Mesenchymal stem cell (in vitro differentiated cells and primary cell): ENCODE results near the gene SLC12A2.

Experiments
- DNase-seq: peaks from one replicate; pipeline ENCODE4 v3.0.0-alpha.2; 2013
- H2AFZ ChIP-seq: one replicate; pipeline ENCODE4 v1.6.1; 2013; ENCODE audit warnings: low read depth, mild to moderate bottlenecking, control low read depth, inconsistent platforms, low read length, moderate library complexity
- H2AK5ac ChIP-seq: 2 replicates; pipeline ENCODE4 v1.6.1; 2013; ENCODE audit warnings: low read length, moderate library complexity, mild to moderate bottlenecking, inconsistent platforms; ENCODE audit not compliant: severe bottlenecking
- H2BK120ac ChIP-seq: one replicate; pipeline ENCODE4 v1.6.1; 2013; ENCODE audit warnings: low read depth, mild to moderate bottlenecking, inconsistent platforms, low read length, moderate library complexity
- H2BK12ac ChIP-seq, 2 experiments: one replicate each; pipeline ENCODE4 v1.6.1; 2013; ENCODE audit warnings: inconsistent platforms in 2 of 2, low read length in 2 of 2, mild to moderate bottlenecking in 2 of 2, moderate library complexity in 2 of 2, control low read depth in 1 of 2
- H2BK15ac ChIP-seq: one replicate; pipeline ENCODE4 v1.6.1; 2013; ENCODE audit warnings: mild to moderate bottlenecking, low read depth, inconsistent platforms; ENCODE audit not compliant: poor library complexity, severe bottlenecking
- H2BK5ac ChIP-seq: 2 replicates; pipeline ENCODE4 v1.6.1; 2013; ENCODE audit warnings: low read depth, mild to moderate bottlenecking, low read length, control low read depth, inconsistent platforms; ENCODE audit not compliant: poor library complexity, severe bottlenecking
- H3K14ac ChIP-seq, 2 experiments: one replicate each; pipeline ENCODE4 v1.6.1; 2013; ENCODE audit warnings: inconsistent platforms in 2 of 2, low read length in 2 of 2, control low read depth in 1 of 2, mild to moderate bottlenecking in 1 of 2, moderate library complexity in 1 of 2
- H3K18ac ChIP-seq, 2 experiments: one replicate each; pipeline ENCODE4 v1.6.1; 2013; ENCODE audit warnings: inconsistent platforms in 2 of 2, low read length in 2 of 2, control low read depth in 1 of 2, low read depth in 1 of 2, mild to moderate bottlenecking in 1 of 2
- H3K23ac ChIP-seq, 2 experiments: one replicate each; pipeline ENCODE4 v1.6.1; 2013; ENCODE audit warnings: inconsistent platforms in 2 of 2, low read length in 2 of 2, mild to moderate bottlenecking in 2 of 2, moderate library complexity in 2 of 2, control low read depth in 1 of 2
- H3K27ac ChIP-seq: 2 replicates; pipeline ENCODE4 v1.5.1; 2013; ENCODE audit warnings: mild to moderate bottlenecking, moderate library complexity, low read length, control low read depth, inconsistent platforms; ENCODE audit not compliant: poor library complexity, severe bottlenecking
- H3K27me3 ChIP-seq, 2 experiments: 2 replicates each; pipeline versions ENCODE4 v1.6.1 to v1.7.0; 2013; ENCODE audit warnings: low read length in 2 of 2, mild to moderate bottlenecking in 2 of 2, moderate library complexity in 2 of 2, control low read depth in 1 of 2, inconsistent platforms in 1 of 2; ENCODE audit not compliant: control insufficient read depth in 1 of 2, insufficient read depth in 1 of 2
- H3K36me3 ChIP-seq, 2 experiments: 2 replicates each; pipeline versions ENCODE4 v1.6.1 to v1.7.0; 2013; ENCODE audit warnings: low read length in 2 of 2, control low read depth in 1 of 2, inconsistent platforms in 1 of 2, low read depth in 1 of 2, mild to moderate bottlenecking in 1 of 2; ENCODE audit not compliant: insufficient read depth in 2 of 2, control insufficient read depth in 1 of 2
- H3K4ac ChIP-seq, 2 experiments: one replicate each; pipeline ENCODE4 v1.6.1; 2013; ENCODE audit warnings: inconsistent platforms in 2 of 2, low read length in 2 of 2, mild to moderate bottlenecking in 2 of 2, moderate library complexity in 2 of 2, control low read depth in 1 of 2, low read depth in 1 of 2
- H3K4me1 ChIP-seq: 2 replicates; pipeline ENCODE4 v1.6.1; 2013; ENCODE audit warnings: low read depth, low read length, control low read depth; ENCODE audit not compliant: control insufficient read depth, insufficient read depth
- H3K4me2 ChIP-seq: 2 replicates; pipeline ENCODE4 v1.6.1; 2013; ENCODE audit warnings: low read length, mild to moderate bottlenecking, inconsistent platforms; ENCODE audit not compliant: poor library complexity, severe bottlenecking
- H3K4me3 ChIP-seq, 2 experiments: 2 replicates each; pipeline versions ENCODE4 v1.5.1 to v1.7.0; 2013; ENCODE audit warnings: low read length in 2 of 2, mild to moderate bottlenecking in 2 of 2, control low read depth in 1 of 2, low read depth in 1 of 2; ENCODE audit not compliant: insufficient read depth in 1 of 2
- H3K79me1 ChIP-seq: replicated peaks from 2 replicates; pipeline ENCODE4 v1.6.1; 2013; ENCODE audit warnings: mild to moderate bottlenecking, control low read depth, low read length, inconsistent platforms; ENCODE audit not compliant: poor library complexity, severe bottlenecking
- H3K9ac ChIP-seq: 2 replicates; pipeline ENCODE4 v1.7.0; 2013; ENCODE audit warnings: mild to moderate bottlenecking, low read length, moderate library complexity
- H3K9me3 ChIP-seq: 2 replicates; pipeline ENCODE4 v1.7.0; 2013; ENCODE audit warnings: mild to moderate bottlenecking, low read length; ENCODE audit not compliant: control insufficient read depth
- H4K8ac ChIP-seq: one replicate; pipeline ENCODE4 v1.6.1; 2013; ENCODE audit warnings: inconsistent platforms, mild to moderate bottlenecking, low read length, moderate library complexity
- H4K91ac ChIP-seq: one replicate; pipeline ENCODE4 v1.6.1; 2013; ENCODE audit warnings: mild to moderate bottlenecking, low read length, inconsistent platforms
- WGBS: methylation state at CpG from one replicate; pipeline ENCODE4 v1.1.7; 2013; ENCODE audit warnings: mixed read lengths; 5-methylcytosine and 5-hydroxymethylcytosine counted together

Gene SLC12A2

DNA sequence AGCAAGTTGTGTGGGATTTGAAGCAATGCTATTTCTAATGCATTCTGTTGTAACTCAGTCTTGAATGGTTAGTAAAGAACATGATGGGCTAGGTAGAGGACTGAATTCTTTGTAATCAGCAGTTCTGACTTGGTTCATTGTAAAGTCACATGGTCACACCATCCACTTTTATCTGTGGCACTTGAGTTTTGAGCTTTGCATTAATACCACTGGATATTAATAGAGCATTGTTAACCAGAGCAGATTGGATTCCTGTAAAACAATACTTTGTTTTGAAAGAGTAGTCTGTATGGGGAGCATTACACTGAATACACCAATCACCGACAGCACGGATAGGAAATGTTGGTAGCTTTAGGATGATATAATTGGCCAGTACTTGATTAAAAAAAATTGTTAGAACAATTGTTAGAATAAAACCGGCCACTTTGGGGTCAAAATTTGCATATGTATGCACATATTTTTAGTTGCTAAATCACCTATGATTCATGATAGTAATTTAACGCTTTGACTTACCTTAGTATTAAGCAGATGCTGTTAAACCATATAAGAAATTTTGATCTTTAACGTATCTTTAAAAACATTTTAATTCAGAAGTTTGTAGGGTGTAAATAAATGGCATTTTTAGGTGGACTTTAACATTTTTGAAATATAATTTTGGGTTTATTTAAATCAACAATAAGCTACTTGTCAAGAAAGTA is 17.4 kb downstream of the SLC12A2 start:
- H3K36me3 ChIP-seq: no peaks in the 10 kb centered on the region
- H2BK12ac ChIP-seq: no peak overlapping the region
- H4K8ac ChIP-seq: no peak overlapping the region
- H3K4me1 ChIP-seq: no peaks in the 10 kb centered on the region
- no peak overlapping the region for H3K14ac ChIP-seq
- H3K18ac ChIP-seq: no peak overlapping the region
- H2AFZ ChIP-seq: no peak overlapping the region
- no peak overlapping the region for H2BK120ac ChIP-seq
- DNase-seq: no peak
- peaks cover 18% of the 10 kb centered on the region for H3K79me1 ChIP-seq
- no peak overlapping the region for H3K4me2 ChIP-seq
- no peak overlapping the region for H2BK5ac ChIP-seq
- H3K9ac ChIP-seq: no peak overlapping the region
- peaks cover 28% of the 10 kb centered on the region for H3K9me3 ChIP-seq
- H4K91ac ChIP-seq: no peak overlapping the region
- H2BK15ac ChIP-seq: no peak overlapping the region
- no peak overlapping the region for H3K4ac ChIP-seq
- no peak overlapping the region for H2AK5ac ChIP-seq
- no peak overlapping the region for H3K4me3 ChIP-seq
- WGBS: 100% methylated on average over 2 of the region's 5 CpGs
- no peaks in the 10 kb centered on the region for H3K27me3 ChIP-seq
- H3K27ac ChIP-seq: no peak overlapping the region
- no peak overlapping the region for H3K23ac ChIP-seq

DNA sequence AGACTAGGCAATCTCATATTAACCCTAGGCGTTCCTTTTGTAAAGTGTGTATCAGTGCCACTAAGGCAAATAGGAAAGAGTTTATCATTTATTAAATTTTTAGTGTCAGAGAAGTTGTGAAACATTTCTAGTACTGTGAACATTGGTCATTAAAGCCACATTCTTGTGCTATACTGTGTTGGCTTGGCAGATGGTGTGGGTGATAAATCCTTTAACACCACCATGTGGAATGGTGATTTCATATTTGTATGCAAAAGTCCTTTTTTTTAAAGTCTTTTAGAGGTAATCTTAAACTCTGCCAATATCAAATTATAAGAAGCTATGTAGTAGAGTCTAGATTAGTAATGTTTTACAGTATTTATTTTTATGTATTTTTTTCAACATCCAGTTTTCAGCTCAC is 18.1 kb downstream of the SLC12A2 start:
- H3K4me1 ChIP-seq: no peaks in the 10 kb centered on the region
- H3K4ac ChIP-seq: no peak overlapping the region
- no peak overlapping the region for H2BK15ac ChIP-seq
- H3K23ac ChIP-seq: no peak overlapping the region
- no peak overlapping the region for H2BK5ac ChIP-seq
- no peak overlapping the region for H3K9ac ChIP-seq
- DNase-seq: no peak
- H3K18ac ChIP-seq: no peak overlapping the region
- H3K9me3 ChIP-seq: peaks cover 22% of the 10 kb centered on the region
- no peak overlapping the region for H2AFZ ChIP-seq
- H3K36me3 ChIP-seq: no peaks in the 10 kb centered on the region
- H3K27me3 ChIP-seq: no peaks in the 10 kb centered on the region
- no peak overlapping the region for H3K4me3 ChIP-seq
- no peak overlapping the region for H2BK12ac ChIP-seq
- no peak overlapping the region for H2AK5ac ChIP-seq
- WGBS: 100% methylated on average over 1 of the region's 1 CpG
- H4K8ac ChIP-seq: no peak overlapping the region
- peaks cover 17% of the 10 kb centered on the region for H3K79me1 ChIP-seq
- H4K91ac ChIP-seq: no peak overlapping the region
- no peak overlapping the region for H2BK120ac ChIP-seq
- no peak overlapping the region for H3K27ac ChIP-seq
- no peak overlapping the region for H3K14ac ChIP-seq
- H3K4me2 ChIP-seq: no peak overlapping the region

DNA sequence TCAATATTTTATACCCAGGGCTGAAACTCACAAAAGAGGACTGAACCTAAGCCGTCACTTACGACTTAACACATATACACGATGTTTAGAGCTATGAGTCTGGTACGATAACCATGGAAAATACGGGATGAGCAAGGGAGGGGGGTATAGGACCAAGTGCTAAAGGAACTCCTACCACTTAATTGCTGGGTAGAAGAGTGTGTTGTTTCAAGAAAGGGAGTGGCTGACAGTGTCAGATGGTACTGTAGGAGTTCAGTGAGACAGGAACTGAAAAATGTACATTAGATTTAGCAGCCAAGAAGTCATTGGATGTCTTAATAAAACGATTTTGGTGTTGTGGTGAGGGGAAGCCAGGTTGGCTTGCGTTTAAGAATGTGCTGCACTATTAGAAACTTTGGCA is 21.6 kb downstream of the SLC12A2 start:
- Histone ChIP-seq H3K14ac (no peak overlapping the region), H3K4me3 (no peak overlapping the region), H3K9me3 (no peaks in the 10 kb centered on the region), H3K79me1 (peaks cover 26% of the 10 kb centered on the region), H4K91ac (no peak overlapping the region), H2AK5ac (no peak overlapping the region), H2BK12ac (no peak overlapping the region), H2BK120ac (no peak overlapping the region), H3K27me3 (no peaks in the 10 kb centered on the region), H3K18ac (no peak overlapping the region), H3K4me2 (no peak overlapping the region), H2AFZ (no peak overlapping the region), H3K4ac (no peak overlapping the region), H2BK15ac (no peak overlapping the region), H3K9ac (no peak overlapping the region), H3K4me1 (no peaks in the 10 kb centered on the region), H3K27ac (no peak overlapping the region), H3K23ac (no peak overlapping the region), H4K8ac (no peak overlapping the region), H3K36me3 (peaks cover 0 to 4% of the 10 kb centered on the region in 2 experiments), H2BK5ac (no peak overlapping the region)
- WGBS: 89% methylated on average over 7 of the region's 7 CpGs
- no peak for DNase-seq

DNA sequence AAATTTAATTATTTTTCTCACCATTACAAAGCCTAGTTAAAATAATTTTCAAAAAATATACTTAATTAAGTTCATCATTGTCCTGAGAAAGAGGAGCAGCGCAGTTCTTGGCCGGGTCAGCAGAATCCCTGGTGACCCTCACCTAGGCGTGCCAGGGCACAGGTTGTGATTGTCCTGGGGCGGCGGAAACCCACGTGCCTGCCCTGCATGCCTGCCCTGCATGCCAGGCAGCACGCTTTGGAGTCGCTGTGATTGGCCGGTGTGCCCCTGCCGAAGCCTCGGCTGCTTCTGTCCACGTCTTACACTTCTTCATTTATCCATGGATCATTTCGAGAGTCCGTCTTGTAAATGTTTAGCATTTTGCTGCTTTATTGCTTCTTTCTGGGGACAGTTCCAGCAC is 25.6 kb downstream of the SLC12A2 start:
- DNase-seq: no peak
- peaks cover 25% of the 10 kb centered on the region for H3K79me1 ChIP-seq
- whole genome bisulfite sequencing: 96% methylated on average over 11 of the region's 14 CpGs
- H3K36me3 ChIP-seq: peaks cover 0 to 4% of the 10 kb centered on the region in 2 experiments
- no peak overlapping the region for H3K9ac ChIP-seq
- H2BK120ac ChIP-seq: no peak overlapping the region
- peak overlapping the region; percentile 23 for H4K8ac ChIP-seq
- no peak overlapping the region for H2BK12ac ChIP-seq
- no peak overlapping the region for H3K4me3 ChIP-seq
- H3K4ac ChIP-seq: no peak overlapping the region
- no peak overlapping the region for H2AK5ac ChIP-seq
- H2BK15ac ChIP-seq: peak overlapping the region; percentile 23
- H3K9me3 ChIP-seq: no peaks in the 10 kb centered on the region
- H3K18ac ChIP-seq: no peak overlapping the region
- no peaks in the 10 kb centered on the region for H3K4me1 ChIP-seq
- H3K27ac ChIP-seq: no peak overlapping the region
- H4K91ac ChIP-seq: no peak overlapping the region
- no peak overlapping the region for H3K14ac ChIP-seq
- H2AFZ ChIP-seq: no peak overlapping the region
- no peak overlapping the region for H3K23ac ChIP-seq
- no peak overlapping the region for H2BK5ac ChIP-seq
- H3K4me2 ChIP-seq: no peak overlapping the region
- no peaks in the 10 kb centered on the region for H3K27me3 ChIP-seq
